NT2/D1 (cell line): ENCODE results near the gene SIK3.

ENCODE experiments used
- SUZ12 ChIP-seq: IDR thresholded peaks from 2 replicates; pipeline ENCODE4 v1.6.1; 2011; ENCODE audit not compliant: insufficient read length, insufficient read depth; ENCODE audit errors: extremely low read depth
- YY1 ChIP-seq: IDR thresholded peaks from 2 replicates; pipeline ENCODE4 v1.6.1; 2011; ENCODE audit not compliant: insufficient read length, insufficient read depth
- ZNF274 ChIP-seq: IDR thresholded peaks from 2 replicates; pipeline ENCODE4 v1.6.1; 2011; ENCODE audit warnings: mild to moderate bottlenecking, low read depth, low read length

GRCh38 chr11:116895048-116895757 lies 203.0 kb downstream of the SIK3 start:
- no peak for TF ChIP-seq ZNF274
- no peak for TF ChIP-seq YY1
- TF ChIP-seq SUZ12 = no peak
